ENCODE measurements around the gene KCNAB3. TPM values are rescaled to one million over a fixed set of nuclear protein-coding genes. Genes with fewer than 3 reads are reported as not detected.
A peak's percentile ranks its signal among the peaks of the same experiment; 100 is the strongest.

Gene KCNAB3
- polyA plus RNA-seq, 3 donors from 2014 or later = 0.15 to 0.26 TPM; not detected in 1

DNA sequence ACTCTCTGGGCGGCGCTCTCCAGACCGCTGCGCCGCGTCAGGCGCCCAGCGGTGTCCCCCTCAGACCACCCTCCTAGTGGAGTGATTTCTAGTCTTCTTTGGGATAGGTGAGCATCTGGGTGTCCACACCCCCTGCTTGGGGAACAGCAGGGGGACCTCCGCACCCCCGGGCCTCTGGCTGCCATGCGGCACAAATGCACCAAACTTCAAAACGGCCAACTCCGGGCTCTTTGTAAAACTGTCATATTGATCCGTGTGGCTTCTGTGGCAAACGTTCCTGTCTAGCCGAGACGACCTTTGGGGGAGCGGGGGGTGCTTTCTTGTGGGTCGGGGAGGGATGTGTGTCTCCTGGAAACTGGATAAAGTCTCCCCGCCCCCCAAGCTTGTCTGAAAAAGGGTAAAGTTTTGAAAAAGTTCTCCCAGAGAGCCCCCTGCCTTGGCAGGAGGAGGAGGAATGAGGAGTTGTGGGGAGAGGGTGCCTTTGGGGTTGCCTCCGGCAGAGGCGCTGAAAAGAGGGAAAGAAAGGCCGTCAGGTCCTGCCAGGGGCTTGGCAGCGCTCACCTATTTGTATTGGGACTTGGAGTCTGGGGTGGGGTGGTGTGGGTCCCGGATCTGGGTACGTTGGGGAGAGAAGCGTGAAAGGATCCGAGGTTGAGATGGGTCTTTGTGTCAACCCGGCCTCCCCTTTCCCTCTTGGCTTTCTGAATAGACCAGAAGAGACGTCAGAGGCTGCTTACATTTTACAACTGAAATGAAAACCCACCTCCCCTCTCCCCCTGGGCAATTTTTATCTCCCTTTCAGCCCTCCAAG lies 43.2 kb downstream of the KCNAB3 start:
- Mint-ChIP-seq H3K9me3 (peaks cover 0 to 2% (median 0%) of the 10 kb centered on the region in 6 donors), H3K27ac (no peak overlapping the region), H3K27me3 (ENCODE audit: low read depth in 3 of 3) (peaks cover 5 to 19% (median 9%) of the 10 kb centered on the region in 3 donors), H3K4me3 (no peak overlapping the region), H3K4me1 (peaks cover 7 to 12% of the 10 kb centered on the region in 2 donors), H3K36me3 (peaks cover 0 to 7% (median 0%) of the 10 kb centered on the region in 3 donors)
- DNase-seq = peak; percentile 49 to 52 (median 50)

DNA sequence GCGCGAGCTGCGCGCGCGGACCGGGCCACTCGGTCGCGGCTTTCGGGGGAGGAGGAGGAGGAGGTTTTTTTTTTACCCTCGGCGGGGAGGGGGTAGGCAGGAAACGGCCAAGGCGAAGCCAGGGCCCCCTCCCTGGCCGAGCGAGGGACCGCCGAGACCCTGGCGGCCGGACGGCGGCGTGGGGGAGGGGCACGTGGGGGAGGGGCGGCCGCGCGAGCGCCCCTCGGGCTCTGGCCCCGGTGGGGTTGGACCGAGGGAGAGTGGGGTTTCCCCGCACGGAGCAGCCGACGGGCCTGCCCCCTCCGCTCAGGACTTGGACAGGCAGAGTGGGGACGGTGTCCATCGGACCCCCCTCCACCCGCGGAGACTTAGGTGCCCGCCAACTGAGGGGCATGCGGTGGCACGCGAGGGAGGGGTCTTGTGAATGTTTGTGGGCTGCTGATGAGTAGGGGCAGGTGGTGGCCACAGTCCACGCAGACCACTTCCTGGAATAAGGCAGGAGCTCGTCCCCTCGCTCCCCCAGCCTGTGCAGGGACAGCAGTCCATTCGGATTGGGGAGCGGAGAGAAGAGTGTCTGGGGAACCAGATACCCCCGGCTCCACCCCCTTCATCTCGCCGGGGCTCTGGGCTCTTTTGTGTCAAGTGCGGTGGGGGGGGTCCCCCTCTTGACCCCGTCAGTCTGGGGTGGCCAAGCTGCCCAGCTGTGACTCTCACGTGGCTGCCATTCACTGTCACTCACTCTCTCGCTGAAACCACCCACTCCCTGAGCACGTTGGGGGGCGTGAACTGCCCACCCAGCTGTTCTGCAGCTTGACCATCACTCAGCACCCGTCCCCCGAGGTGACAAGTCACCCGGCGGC lies 44.1 kb downstream of the KCNAB3 start:
- Mint-ChIP-seq H3K27ac (no peak overlapping the region), H3K4me3 (peak overlapping the region in 4 of 5 donors; percentile 32 to 73 (median 50)), H3K27me3 (ENCODE audit: low read depth in 3 of 3) (peaks cover 5 to 19% (median 9%) of the 10 kb centered on the region in 3 donors), H3K9me3 (peaks cover 0 to 2% (median 0%) of the 10 kb centered on the region in 6 donors), H3K36me3 (peaks cover 0 to under 1% (median 0%) of the 10 kb centered on the region in 3 donors), H3K4me1 (peaks cover 7 to 12% of the 10 kb centered on the region in 2 donors)
- peak; percentile 71 to 75 (median 73) for DNase-seq

DNA sequence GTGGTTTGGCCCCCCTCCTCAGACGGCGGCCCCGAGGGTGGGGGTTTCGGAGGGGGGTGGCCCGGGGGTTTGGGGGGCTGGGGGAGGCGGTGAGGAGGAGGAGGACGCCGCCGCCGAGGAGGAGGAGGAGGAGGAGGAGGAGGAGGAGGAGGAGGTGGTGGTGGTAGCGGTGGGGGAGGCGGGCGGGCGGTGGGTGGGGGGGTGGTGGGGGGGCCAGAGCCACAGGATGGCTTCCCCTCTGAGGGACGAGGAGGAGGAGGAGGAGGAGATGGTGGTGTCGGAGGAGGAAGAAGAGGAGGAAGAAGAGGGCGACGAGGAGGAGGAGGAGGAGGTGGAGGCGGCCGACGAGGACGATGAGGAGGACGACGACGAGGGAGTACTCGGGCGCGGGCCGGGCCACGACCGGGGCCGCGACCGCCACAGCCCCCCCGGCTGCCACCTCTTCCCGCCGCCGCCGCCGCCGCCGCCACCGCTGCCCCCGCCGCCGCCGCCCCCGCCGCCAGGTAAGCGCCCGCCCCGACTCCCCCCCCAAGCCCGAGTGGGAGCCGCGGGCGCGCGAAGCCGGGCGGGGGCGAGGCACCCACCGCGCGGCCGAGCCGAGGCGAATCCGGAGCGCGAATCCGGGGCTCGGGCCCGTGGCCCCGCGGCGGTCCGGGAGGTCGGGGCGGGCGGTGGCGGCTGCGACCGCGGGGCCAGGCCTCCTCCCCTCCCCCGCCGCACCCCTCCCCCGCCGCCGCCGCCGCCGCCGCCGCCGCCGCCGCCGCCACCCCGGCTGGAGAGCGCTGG lies 44.9 kb downstream of the KCNAB3 start:
- H3K4me3 Mint-ChIP-seq = peak overlapping the region; percentile 77 to 82 (median 80)
- H3K36me3 Mint-ChIP-seq = no peaks in the 10 kb centered on the region
- H3K27me3 Mint-ChIP-seq (ENCODE audit: low read depth in 3 of 3) = peaks cover 5 to 19% (median 9%) of the 10 kb centered on the region in 3 donors
- H3K9me3 Mint-ChIP-seq = peaks cover 0 to 2% (median 0%) of the 10 kb centered on the region in 6 donors
- H3K4me1 Mint-ChIP-seq = peaks cover 7 to 9% of the 10 kb centered on the region in 2 donors
- H3K27ac Mint-ChIP-seq = peak overlapping the region; percentile 36 to 88 (median 82)
- peak; percentile 48 to 55 (median 54) for DNase-seq

DNA sequence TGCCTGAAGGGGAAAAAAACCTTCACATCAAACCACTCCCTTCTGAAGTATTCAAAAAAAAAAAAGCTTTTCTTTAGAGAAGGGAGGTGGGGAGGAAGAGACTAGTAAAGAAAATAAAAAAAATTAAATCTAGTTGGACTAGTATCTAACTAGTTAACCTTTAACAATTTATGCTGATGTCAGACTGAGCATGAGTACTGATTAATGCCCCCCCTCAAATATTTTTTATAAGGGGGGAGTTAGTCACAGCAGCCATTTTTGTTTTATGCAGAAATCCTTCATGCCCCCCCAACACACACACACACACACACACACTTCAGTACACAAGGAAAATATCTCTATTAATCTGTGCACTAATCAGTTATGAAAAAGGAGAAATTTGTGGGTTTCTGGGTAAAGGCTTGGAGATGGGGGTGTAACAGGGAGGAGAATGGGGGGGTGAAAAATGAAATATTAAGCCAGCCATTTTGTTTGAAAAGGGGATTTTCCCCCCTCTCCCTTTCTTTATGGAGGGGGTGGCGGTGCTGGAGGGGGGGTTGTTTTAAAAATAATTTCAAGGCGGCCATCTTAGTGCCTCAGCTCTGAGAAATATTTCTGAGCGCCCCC lies 45.8 kb downstream of the KCNAB3 start:
- DNase-seq = peak; percentile 11 to 21 (median 17)
- no peaks in the 10 kb centered on the region for H3K36me3 Mint-ChIP-seq
- H3K4me3 Mint-ChIP-seq = peak overlapping the region; percentile 63 to 85 (median 82)
- H3K4me1 Mint-ChIP-seq = peaks cover 5 to 7% of the 10 kb centered on the region in 2 donors
- H3K27me3 Mint-ChIP-seq (ENCODE audit: low read depth in 3 of 3) = peaks cover 5 to 17% (median 9%) of the 10 kb centered on the region in 3 donors
- peaks cover 0 to 2% (median 0%) of the 10 kb centered on the region in 6 donors for H3K9me3 Mint-ChIP-seq
- peak overlapping the region; percentile 61 to 91 (median 82) for H3K27ac Mint-ChIP-seq

DNA sequence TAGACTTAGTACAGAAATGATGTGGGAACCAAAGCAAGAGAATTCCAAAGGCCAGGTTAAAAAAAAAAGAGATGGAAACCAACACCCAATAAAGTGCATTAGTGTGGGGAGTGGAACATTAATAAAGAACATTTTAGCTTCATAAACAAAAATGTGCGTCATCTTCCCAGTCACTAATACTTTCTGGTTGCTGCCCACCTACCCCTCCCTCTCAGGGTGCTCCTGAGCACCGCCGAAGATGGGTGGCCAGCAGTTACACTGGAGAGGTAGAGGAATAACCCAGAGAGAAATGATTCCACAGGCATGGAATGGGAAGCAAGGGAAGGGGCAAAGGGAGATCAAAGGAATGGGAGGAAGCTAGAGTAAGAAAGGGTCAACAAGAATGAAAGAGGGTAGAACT lies 47.0 kb downstream of the KCNAB3 start:
- peaks cover 5 to 17% (median 9%) of the 10 kb centered on the region in 3 donors for H3K27me3 Mint-ChIP-seq (ENCODE audit: low read depth in 3 of 3)

DNA sequence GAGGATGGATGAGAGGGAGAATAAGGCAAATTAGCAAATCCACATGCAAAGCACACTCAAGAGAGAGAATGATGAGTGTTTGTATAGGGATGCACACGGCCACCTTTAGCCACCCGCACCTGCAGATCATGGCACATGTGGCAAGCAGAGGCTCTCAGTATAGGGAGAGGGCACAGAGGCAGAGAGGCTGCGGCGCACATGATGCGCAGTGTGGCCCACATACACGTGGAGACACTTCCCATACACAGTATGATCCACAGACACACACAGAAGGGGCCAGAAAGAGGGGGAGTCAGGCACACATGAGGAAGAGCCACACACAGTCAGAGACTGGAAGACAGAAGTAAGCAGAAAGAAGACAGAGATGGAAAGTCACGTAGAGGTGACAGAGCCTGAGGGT lies 47.6 kb downstream of the KCNAB3 start:
- Mint-ChIP-seq H3K4me1 (peaks cover 5 to 7% of the 10 kb centered on the region in 2 donors), H3K27ac (no peak overlapping the region), H3K9me3 (peaks cover 0 to 2% (median 0%) of the 10 kb centered on the region in 6 donors), H3K27me3 (ENCODE audit: low read depth in 3 of 3) (peaks cover 5 to 17% (median 9%) of the 10 kb centered on the region in 3 donors), H3K4me3 (no peak overlapping the region), H3K36me3 (no peaks in the 10 kb centered on the region)
- no peak for DNase-seq

More for the DNA sequence above, 47.0 kb downstream of the KCNAB3 start:
- Mint-ChIP-seq H3K9me3 (peaks cover 0 to 2% (median 0%) of the 10 kb centered on the region in 6 donors), H3K4me1 (peaks cover 5 to 7% of the 10 kb centered on the region in 2 donors), H3K36me3 (no peaks in the 10 kb centered on the region), H3K27ac (no peak overlapping the region), H3K4me3 (no peak overlapping the region)
- DNase-seq = no peak

DNA sequence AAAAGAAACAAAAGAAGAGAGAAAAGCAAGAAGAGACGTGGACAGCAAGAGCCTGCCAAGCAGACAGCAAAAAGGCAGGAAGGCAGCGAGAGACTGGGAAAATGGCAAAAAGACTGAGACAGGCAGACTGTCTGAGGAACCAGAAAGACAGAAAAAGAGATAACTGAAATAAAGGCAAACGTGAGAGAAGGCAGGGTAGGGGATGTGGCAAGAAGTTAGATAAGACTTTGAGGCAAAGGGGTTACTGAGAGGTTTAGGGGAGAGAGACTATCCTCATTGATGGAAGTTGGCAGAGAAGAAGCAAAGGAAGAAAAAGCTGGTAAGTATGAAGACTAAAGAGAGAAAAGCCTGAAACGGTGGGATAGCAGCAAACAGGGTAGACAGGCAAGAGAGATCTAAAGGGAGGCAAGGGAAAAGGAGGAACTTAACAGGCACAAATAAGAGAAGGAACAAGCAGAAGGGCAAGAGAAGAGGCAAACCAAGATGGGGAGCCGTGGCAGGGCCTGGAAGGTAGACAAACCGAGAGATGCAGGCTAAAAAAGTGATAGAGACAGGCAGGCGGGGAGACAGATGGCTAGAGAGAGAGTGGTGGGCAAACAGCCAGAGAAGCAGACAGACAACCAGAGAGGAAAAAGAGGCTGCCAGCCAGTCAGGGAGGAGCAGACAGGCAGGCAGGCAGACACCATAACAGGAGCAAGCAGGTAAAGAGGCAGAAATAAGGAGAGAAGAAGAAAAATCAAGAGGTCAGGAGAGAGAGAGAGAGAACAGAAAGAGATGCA lies 48.2 kb downstream of the KCNAB3 start:
- peaks cover 5 to 7% of the 10 kb centered on the region in 2 donors for H3K4me1 Mint-ChIP-seq
- DNase-seq = no peak

DNA sequence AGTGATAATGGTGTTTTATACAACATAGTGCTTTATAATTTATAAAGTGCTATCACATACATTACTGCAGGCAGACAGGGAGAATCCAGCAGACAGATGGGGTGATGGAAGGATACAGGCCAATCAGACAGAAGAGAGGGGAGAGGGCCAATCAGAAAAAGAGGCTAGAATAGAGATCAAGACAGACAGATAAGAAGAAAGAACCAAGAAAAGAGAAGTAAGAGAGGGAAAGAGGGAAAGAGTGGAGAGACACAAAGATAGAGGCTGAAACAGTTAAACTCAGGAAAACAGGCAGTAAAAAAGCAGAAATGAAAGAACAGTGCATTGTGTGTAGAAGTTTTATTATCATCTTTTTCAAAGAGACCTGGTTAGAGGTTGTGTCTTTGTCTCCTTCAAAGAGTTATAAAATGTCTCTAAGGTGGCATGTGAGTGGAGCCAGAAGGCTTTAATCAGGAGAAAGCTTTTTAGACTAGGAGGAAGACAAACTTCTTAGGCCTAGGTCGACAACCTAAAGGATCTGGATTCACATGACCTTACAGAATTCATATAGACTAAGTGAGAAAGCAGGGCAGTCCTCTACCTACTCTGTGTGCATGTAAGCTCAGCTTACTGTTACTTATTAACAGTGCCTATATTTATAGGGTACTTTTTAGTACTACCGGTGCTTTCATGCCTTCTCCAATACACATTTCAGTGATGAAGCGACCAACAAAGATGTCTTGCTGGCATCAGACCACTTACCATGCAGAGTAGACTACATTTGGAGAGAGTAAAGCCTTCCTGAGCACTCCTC lies 49.4 kb downstream of the KCNAB3 start:
- H3K27me3 Mint-ChIP-seq (ENCODE audit: low read depth in 3 of 3) = peaks cover 5 to 9% (median 7%) of the 10 kb centered on the region in 3 donors
- H3K4me1 Mint-ChIP-seq = peaks cover 5 to 7% of the 10 kb centered on the region in 2 donors
- DNase-seq = no peak
- no peak overlapping the region for H3K27ac Mint-ChIP-seq
- H3K36me3 Mint-ChIP-seq = peaks cover 0 to 4% (median 0%) of the 10 kb centered on the region in 3 donors
- no peaks in the 10 kb centered on the region for H3K9me3 Mint-ChIP-seq
- no peak overlapping the region for H3K4me3 Mint-ChIP-seq

More for the DNA sequence above, 48.2 kb downstream of the KCNAB3 start:
- Mint-ChIP-seq H3K27me3 (ENCODE audit: low read depth in 3 of 3) (peaks cover 5 to 17% (median 9%) of the 10 kb centered on the region in 3 donors), H3K27ac (no peak overlapping the region), H3K9me3 (peaks cover 0 to 2% (median 0%) of the 10 kb centered on the region in 6 donors), H3K4me3 (no peak overlapping the region), H3K36me3 (no peaks in the 10 kb centered on the region)

DNA sequence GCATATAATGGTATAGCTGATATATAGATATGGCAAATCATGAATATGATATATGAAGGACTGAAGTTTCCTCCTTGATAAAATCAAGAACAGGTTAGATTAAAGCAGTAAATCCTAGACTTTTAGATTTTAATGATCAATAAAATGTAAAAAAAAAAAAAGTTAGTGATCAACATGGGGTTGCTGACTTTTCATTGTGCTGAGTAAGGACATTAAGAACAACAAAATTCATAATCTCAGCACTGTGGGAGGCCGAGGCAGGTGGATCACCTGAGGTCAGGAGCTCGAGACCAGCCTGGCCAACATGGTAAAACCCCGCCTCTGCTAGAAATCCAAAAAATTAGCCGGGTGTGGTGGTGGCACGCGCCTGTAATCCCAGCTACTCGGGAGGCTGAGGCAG lies 51.4 kb downstream of the KCNAB3 start:
- H3K9me3 Mint-ChIP-seq = no peaks in the 10 kb centered on the region
- no peak overlapping the region for H3K4me3 Mint-ChIP-seq
- H3K27ac Mint-ChIP-seq = no peak overlapping the region
- no peaks in the 10 kb centered on the region for H3K27me3 Mint-ChIP-seq (ENCODE audit: low read depth in 3 of 3)
- H3K36me3 Mint-ChIP-seq = peaks cover 3 to 15% (median 7%) of the 10 kb centered on the region in 3 donors
- no peak for DNase-seq
- H3K4me1 Mint-ChIP-seq = peaks cover 1 to 8% of the 10 kb centered on the region in 2 donors

DNA sequence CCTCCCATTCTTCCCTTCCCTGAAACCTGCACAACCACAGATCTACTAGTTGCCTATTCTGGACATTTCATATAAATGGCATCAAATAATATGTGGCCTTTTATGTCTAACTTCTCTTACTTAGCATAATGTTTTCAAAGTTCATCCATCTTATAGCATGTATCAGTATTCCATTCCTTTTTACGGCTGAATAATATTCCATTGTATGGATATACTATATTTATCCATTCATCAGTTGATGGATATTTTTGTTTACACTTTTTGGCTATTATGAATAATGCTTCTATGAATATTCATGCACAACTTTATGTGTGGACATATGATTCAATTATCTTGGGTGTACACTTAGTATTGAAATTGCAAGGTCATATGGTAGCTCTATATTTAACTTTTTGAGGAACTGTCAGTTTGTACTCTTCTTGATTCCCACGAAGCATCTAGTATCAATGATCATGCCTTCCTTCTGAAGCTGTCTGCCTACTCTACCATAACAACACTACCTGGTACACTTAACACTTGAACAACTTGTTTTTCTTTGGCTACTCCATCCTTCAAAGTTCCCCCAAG lies 53.8 kb downstream of the KCNAB3 start:
- peak overlapping the region in 2 of 6 donors; percentile 5 to 51 for H3K27ac Mint-ChIP-seq
- H3K27me3 Mint-ChIP-seq (ENCODE audit: low read depth in 3 of 3) = no peaks in the 10 kb centered on the region
- no peak for DNase-seq
- H3K4me1 Mint-ChIP-seq = peaks cover 4 to 19% of the 10 kb centered on the region in 2 donors
- no peaks in the 10 kb centered on the region for H3K9me3 Mint-ChIP-seq
- H3K4me3 Mint-ChIP-seq = no peak overlapping the region
- peaks cover 6 to 21% (median 7%) of the 10 kb centered on the region in 3 donors for H3K36me3 Mint-ChIP-seq

DNA sequence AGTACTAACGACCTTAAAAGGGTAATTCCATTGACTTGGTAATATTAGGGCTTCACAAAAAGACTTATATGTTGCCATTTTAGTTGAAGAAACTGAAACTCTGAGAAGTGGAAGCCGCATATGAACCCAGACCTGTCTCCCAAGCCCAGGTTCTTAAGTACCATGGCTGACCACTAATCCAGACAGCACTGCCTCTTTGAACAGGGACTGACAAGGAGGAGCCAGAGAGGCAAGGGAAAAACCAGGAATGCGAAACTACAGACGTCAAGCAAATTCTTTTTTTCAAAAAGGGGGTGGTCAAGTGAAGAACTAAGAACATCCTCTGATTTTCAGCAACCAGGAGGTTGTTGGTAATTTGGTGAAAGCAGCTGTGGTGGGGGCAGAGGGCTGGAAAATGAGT lies 56.6 kb downstream of the KCNAB3 start:
- Mint-ChIP-seq H3K27me3 (ENCODE audit: low read depth in 3 of 3) (no peaks in the 10 kb centered on the region), H3K36me3 (peaks cover 6 to 21% (median 10%) of the 10 kb centered on the region in 3 donors), H3K4me3 (no peak overlapping the region), H3K27ac (peak overlapping the region in 1 of 6 donors; percentile 48), H3K9me3 (no peaks in the 10 kb centered on the region), H3K4me1 (peaks cover 18 to 30% of the 10 kb centered on the region in 2 donors)
- no peak for DNase-seq

All from immature natural killer cell (primary cell).